Measurements from ENCODE around the gene TEX44.
"Not testable (repeated sequence)": the region's sequence is repeated elsewhere in the genome, so short reads cannot be mapped to it uniquely, and the experiment has no call there.

The TEX44 gene

DNA sequence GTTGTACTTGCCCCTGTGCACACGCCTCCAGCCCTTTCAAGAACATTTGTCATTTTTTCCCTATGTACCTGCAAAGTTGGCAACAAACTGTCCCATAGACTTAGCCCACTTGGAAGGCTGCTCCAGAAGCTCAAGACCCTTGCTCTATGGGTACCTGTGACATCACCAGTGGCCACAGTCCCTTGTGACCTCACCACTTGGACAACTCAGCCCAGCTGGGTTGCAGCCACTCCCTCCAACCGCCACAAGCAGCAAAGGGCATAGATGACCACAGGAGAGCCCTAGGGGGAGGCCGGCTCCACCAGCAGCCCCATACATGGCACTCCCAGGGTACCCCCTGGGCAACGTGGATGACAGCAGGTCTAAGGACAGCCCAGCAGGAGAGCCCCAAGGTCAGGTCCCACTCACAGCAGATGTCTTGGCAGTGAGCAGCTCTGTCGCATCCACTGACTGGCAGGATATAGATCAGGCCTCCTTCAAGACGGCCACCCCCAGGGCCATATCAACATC is at the start of gene TEX44:
Gene TEX44 (plus strand): TSS at position 229 of the 510 bp plus-strand sequence. CDS start 88 bp downstream, at position 317.
- DNase-seq (ENCODE audit: low spot score) = no peak

DNA sequence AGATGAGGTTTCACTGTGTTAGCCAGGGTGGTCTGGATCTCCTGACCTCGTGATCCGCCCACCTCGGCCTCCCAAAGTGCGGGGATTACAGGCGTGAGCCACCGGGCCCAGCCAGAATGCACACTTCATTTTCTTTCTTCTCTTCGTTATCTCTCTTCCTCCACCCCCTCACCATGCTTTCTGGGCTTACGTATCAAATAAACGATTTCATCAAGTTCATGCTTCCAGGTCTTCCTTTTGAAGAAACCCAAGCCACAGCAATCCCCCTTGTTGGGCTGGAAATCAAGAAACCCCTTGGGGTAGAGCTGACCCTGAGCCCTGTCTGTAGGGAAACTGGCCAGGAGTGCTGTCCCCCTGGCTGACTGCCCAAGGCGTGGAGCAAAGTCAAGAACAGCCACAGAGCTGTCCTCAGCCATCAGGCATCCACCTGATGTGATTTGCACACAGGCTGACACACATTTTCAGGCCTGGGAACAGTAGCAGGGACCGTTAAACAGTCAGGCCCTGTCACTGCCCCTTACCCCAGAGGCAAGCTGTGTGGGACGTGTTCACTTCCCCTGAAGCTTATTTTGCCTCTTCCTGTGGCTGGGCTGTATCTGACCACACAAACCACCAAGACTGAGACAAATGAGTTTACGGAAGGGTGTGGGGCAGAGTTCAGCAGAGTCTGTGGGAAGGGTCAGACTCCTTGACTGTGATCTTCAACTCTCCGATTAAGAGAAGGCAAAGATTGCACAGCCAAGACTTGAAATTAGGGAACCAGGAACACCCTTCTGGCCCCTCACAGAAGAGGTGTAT is 47.4 kb upstream of the TEX44 start:
- peak; percentile 21 for DNase-seq (ENCODE audit: low spot score)

DNA sequence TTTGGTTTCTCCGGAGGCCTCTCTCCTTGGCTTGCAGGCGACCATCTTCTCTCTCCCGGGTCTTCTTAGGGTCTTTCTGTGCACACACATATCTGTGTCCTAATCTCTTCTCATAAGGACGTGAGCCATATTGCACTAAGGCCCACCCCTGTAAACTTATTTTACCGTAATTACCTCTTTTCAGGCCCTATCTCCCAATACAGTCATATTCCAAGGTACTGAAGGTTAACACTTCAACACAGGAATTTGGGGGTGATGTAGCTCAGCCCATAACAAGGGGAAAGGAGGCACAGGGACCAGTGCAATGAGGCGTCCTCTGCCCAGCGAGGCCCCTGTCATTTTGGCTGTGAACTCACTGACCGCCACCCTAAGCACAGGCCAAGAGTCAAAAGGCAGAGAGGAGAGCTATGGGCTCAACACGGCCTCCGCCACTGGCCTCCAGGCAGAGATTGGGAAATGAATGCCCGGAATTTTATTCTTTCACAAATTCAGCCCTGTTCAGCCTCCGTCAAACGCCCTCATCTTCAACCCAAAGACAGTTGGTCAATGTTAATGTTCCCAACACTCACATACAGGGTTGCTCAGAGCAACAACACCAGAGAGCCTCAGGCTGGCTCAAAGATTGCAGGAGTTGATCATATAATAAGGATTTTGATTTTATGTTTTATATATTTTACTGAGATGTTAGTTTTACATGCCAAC is 46.5 kb upstream of the TEX44 start:
- DNase-seq (ENCODE audit: low spot score) = no peak

- no peak for DNase-seq (ENCODE audit: low spot score)
Observed at GRCh38 chr2:231547315-231548110, 45.2 kb upstream of the TEX44 start.

GRCh38 chr2:231548752-231549151 is 43.9 kb upstream of the TEX44 start:
- no peak for DNase-seq (ENCODE audit: low spot score)

GRCh38 chr2:231549446-231550239 is 43.0 kb upstream of the TEX44 start:
- DNase-seq (ENCODE audit: low spot score) = no peak

- no peak for DNase-seq (ENCODE audit: low spot score)
Observed at GRCh38 chr2:231552752-231553151, 39.9 kb upstream of the TEX44 start.

DNA sequence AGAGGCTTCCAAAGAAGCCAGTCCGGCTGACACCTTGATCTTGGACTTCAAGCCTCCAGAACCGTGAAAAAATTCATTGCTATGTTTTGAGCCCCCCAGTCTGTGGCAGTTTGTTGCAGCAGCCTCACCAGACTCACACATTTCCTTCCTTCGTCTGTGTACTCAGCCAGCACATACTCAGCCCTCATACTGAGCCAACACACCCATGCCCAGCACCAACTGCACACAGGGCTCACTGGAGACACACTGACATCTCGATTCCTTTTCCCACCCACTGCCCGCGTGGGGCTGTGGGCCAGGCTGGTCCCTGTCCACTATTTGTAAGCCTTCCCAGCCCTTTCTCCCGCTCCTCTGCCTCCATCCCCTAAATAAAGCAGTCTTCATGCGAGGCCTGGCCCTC is 38.3 kb upstream of the TEX44 start:
- no peak for DNase-seq (ENCODE audit: low spot score)

GRCh38 chr2:231554748-231555545 is 37.7 kb upstream of the TEX44 start:
- DNase-seq (ENCODE audit: low spot score) = no peak

- DNase-seq (ENCODE audit: low spot score) = not testable (repeated sequence)
Observed at GRCh38 chr2:231556496-231556895, 36.2 kb upstream of the TEX44 start.

GRCh38 chr2:231556981-231557380 is 35.7 kb upstream of the TEX44 start:
- no peak for DNase-seq (ENCODE audit: low spot score)

DNA sequence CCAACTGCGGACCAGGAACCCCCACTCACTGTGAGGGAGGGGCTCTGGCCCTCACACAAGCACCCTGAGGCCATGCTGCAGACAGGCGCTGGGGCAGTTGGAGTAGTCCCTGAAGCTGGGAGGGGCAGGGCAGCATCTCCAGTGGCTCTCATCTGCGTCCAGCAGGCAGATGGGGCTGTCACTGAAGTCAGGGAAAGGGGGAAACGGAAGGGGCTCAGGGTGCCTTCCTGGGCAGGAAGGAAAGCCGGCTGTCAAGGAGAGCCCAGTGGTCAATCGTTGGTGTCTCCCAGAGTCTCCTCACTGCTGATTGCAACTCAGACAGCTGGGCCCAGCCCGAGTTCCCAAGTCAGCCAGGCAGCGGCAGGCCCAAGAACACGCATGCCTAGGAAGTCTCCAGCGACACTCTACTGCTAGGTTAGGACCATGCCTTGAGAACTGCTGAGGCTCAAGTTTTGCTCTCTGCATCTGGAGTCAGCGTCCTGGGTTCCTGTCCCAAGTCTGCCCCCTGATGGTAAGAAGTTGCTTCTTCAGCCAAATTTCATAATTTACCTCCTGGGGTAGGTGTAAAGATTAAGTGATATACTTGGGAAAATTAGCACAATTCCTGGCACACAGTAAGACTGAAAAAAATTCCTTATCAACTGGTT is 35.0 kb upstream of the TEX44 start:
- DNase-seq (ENCODE audit: low spot score) = peak; percentile 78

DNA sequence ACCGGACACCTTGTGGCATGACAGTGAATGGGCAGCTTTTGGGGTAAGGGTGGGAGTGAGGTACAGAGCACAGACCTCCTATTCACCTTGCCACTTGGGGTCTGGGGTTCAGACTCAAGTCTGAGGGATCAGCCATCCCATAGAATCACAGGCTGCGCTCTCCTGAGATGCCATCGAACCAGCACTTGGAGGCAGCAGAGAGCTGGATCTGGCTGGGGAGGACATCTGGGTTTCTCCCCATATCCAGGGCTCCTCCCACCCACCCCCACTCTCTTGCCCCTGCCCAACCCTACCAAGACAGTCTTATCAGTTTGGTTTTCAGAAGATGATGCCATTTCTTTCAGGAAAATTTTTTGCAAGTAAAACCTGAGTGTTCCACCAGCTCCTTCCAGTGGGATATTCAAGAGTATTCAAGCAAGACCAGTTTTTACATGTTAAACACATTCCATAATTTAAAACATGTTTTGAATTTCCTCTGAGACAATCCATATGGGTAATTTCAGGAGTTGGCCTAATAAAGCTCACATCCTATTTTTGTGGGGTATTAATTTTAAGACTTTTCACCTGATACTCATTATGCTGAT is 29.2 kb upstream of the TEX44 start:
- DNase-seq (ENCODE audit: low spot score) = peak; percentile 51

GRCh38 chr2:231565887-231566594 is 26.6 kb upstream of the TEX44 start:
- no peak for DNase-seq (ENCODE audit: low spot score)

- DNase-seq (ENCODE audit: low spot score) = no peak
Observed at GRCh38 chr2:231567159-231567558, 25.5 kb upstream of the TEX44 start.

GRCh38 chr2:231568098-231568784 is 24.4 kb upstream of the TEX44 start:
- no peak for DNase-seq (ENCODE audit: low spot score)

GRCh38 chr2:231568785-231569435 is 23.8 kb upstream of the TEX44 start:
- no peak for DNase-seq (ENCODE audit: low spot score)

- not testable (repeated sequence) for DNase-seq (ENCODE audit: low spot score)
Observed at GRCh38 chr2:231570915-231571314, 21.7 kb upstream of the TEX44 start.
